DMS153 treated with DMSO at 0.1 percent for 48 hours (cell line): Measurements from ENCODE around the gene MAGI2.
"Not testable (repeated sequence)": the region's sequence is repeated elsewhere in the genome, so short reads cannot be mapped to it uniquely, and the experiment has no call there.

Experiments used
- DNase-seq: peaks from one replicate; lab custom pipeline; 2025; ENCODE audit not compliant: unreplicated experiment; lab: John Stamatoyannopoulos, UW

MAGI2 gene

DNA sequence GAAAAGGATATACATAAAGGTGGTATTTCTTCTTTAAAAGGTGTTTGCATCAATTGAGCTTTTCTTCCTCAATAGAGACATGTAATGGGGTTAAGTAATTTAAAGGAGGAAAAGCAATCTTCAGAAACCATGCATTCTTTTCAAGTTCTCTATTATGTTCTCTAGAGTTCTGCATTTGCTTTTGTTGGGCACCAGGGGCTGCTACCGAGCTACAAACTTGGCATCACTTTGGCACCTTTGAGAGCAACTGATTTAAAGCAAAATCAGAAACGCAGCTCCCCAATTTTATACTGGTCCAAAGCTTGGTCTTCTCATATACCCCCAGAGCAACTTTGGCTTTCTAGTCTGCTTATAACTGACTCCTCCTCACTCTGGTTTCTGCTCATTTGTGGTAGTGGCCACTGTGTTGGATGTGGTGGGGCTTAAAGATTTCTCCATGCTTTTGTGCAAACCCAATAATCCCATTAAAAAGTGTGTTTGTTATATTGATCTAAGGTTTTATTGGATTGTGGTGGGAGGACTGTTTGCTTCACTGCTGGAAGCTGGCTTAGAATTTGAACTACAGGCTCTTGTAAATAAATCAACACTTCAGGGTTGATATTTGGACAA is 942.8 kb downstream of the MAGI2 start:
- peak; percentile 36 for DNase-seq

DNA sequence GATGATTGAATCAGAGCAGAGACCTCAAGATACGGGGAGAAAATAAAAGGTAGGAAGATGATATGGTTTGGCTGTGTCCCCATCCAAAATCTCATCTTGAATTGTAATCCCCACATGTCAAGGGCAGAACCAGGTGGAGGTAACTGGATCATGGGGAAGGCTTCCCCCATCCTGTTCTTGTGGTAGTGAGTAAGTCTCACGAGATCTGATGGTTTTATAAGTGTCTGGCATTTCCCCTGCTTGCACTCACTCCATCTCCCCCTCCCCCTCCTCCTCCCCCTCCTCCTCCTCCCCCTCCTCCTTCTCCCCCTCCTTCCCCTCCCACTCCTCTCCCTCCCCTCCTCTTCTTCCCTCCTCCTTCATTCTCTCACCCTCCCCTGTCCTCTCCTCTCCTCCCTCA is 950.2 kb downstream of the MAGI2 start:
- not testable (repeated sequence) for DNase-seq

DNA sequence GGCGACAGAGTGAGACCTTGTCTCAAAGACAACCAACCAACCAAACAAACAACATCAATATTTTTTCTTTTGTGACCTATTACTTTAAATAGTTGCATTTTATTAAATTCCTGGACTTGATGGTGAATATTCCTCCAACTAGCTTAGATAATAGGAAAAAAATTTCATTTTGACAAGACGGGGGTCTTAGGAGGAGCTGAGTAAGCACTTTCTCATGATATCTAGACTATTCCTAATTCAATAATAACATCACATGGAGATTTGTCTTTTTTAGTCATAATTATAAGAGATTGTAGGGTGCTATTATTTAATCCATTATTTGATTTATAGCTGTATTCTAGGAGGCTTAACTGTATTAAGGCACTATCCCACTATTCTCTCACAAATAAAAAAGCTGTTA is 952.4 kb downstream of the MAGI2 start:
- no peak for DNase-seq

DNA sequence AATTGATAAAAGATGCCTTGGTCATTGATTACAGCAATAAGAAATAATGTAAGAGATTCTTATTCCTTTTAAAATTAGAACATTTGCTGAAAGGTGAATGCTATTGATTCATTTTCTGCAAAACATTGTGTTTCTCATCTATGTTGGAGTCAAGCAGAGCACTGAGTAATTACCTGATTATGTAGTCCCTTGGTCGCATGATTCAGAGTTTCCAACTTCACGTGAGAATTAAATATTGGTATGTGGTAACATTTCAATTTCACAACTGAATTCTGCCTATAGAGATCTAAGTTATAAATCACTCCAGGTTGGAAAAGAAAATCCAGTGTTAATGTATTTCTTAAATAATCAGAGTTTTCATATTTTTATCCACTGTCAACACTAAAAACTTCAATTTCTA is 953.5 kb downstream of the MAGI2 start:
- no peak for DNase-seq

DNA sequence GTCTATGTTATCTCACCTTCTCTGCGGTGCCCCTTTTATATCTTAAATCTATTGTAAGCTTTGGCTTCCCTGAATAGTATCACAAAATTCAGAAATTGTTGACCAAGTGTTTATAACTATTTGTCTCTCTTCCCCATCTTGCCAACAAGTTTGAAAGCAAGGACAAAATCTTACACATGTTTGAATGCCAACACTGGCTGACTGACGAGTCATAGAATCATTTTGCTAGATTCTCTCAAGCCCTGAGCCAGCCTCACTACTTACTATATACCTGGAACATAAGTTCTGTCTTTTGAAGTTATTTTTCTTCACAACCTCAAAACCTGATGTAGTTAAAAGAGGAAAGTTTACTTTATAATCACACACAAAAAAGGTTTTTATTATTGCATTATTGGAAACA is 954.2 kb downstream of the MAGI2 start:
- DNase-seq: no peak

DNA sequence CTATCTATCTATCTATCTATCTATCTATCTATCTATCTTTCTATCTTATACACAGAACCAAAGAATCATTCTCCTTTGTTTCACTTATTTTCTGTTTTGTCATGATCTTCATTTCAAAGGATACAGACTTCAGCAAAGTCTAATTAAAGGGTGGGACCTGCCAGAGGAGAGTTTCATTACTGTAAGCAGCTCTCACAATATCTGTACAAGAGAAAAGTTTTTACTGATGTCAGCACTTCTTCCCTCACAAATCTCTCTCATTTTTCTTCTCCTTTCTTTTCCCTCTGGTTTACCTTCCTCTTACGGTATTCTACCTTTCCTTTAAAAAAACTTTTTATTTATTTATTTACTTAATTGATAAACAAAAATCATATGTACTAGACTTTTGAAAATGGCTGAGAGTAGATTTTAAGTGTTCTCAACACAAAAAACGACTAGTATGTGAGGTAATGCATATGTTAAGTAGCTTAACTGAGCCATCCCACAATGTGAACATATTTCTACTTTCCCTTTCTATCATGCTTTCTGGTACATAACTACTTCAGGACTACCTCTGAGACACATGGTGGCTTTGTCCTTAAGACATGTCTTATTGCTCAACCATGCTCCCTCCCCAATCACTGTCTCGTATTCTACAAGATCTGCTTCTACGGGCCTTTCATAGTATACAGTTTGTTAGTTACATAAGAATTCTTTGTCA is 955.6 kb downstream of the MAGI2 start:
- DNase-seq: no peak

DNA sequence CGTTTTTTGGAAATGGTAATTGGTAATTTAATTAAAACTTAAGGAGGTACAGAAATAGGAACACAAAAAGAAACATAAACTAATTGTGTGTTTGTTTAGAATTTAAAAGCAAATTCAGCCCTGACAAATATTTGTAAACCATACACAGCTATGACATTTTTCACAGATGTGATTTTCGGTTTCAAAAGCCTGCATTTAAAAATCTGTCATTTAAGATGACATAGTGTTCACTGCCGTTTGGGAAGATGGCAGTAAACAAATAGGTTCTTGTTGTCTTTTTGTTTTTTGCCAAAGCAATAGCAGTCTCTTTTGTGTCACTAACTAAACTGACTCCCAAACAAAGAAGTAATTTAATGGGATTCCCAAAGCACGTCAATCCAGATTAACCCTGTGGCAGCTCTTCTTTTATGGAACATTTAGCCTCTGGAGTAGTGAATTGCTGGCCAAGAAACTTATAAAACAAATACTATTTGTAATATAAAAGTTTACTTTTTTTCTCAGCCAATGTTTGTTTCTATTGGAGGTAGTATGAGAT is 957.3 kb downstream of the MAGI2 start:
- no peak for DNase-seq

DNA sequence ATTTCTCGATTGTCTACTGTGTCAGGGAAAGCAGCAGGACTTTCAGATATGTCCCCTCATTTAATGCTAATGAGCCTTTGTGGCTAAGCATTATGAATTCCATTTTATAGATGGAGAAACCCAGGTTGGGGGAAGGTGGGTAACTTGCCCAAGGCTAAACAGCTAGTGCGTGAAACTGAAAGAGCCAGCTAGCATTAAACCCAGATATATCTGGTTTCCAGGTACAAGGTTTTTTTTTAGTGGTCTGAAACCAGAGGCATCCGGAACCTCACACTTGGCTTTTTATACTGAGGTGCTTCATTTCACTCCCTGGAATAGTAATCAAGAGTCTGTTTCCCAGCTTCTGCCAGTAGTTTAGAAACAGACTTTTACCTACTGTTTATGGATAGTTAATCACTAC is 960.1 kb downstream of the MAGI2 start:
- DNase-seq: no peak

DNA sequence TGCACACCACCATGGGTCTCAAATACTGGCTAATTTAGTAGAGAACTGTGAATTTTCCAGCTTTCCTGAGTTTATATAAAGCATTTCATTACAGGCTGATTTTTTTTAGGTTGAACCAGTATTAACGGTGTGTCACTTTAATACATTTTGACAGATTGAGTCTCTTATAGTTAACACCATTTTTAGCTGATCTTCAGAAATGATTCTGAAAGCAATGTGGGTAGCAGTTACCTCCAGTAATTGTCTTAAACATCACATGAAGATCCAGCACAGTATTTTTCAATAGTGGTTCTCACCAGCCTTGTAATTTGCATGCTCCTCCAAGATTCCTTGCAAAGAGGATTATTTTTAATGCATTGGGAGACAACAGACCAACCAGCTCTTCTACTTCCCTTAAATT is 961.3 kb downstream of the MAGI2 start:
- no peak for DNase-seq

DNA sequence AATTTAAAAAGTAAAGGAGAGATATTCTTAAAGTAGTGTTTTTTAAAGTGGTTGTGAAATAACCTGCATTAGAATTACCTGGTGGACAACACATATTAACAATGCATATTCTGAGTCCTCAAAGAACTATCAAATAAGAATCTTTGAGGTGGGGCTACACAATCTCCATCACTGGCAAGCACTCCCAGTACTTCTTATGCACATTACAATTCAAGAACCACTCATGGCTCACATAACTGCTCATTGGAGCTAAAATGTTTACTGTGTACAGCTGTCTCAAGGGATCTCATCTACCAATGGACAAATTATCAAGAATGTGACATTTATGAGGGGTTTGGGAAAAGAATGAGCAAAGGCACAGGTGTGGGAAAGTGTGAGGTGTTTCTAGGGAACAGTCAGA is 962.9 kb downstream of the MAGI2 start:
- DNase-seq: no peak

DNA sequence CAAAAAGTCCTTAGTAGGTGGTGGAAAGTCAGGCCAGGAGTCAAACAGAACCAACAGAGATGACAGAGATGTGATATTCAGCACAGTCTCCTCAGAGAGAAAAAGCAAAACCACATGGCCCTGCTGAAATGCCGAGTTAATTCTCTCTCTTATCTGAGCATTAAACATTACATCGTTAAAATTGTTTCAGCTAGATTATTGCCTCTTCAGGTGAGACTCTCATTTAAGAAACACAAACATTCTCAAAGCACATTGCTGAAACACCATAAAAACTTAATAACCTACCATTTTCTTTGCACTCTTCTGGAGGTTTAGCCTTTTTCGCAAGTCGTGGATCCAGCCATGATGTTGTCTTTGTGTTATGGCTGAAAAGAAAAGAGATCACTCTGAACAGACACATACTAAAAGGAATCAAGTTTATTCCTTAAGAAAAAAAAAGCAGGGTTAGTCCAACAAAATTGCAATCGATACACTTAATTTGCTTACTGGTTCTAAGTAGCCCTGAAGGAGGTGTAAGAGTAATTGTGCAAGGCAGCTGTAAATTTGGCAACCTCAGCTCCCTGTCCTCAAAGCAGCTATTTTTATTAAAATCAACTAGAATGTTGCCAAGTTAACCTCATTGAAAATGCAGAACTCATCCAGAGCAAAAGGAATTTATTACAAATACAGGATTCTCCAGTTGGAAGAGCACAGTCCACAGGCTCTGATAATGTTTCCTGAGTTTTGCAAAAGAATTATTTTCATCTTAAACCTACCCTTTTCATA is 963.8 kb downstream of the MAGI2 start:
- DNase-seq: no peak

DNA sequence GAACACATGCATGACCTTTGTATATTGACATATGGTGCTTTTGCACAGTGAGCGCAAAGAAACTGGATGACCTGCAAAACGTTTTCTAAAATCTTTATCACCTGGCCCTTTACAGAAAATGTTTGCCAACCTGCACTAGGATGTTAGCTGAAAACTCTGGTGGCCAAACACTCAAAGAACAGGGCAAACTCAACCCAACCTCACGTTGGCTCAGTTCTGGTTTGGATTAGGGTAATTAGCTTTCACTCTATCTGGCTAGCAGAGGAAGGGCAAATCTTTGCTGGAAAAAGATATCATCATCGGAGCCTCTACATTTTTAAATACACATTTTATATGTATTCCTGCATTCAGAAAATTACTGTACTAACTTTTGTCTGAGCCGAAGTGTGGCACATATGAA is 966.0 kb downstream of the MAGI2 start:
- DNase-seq: no peak

DNA sequence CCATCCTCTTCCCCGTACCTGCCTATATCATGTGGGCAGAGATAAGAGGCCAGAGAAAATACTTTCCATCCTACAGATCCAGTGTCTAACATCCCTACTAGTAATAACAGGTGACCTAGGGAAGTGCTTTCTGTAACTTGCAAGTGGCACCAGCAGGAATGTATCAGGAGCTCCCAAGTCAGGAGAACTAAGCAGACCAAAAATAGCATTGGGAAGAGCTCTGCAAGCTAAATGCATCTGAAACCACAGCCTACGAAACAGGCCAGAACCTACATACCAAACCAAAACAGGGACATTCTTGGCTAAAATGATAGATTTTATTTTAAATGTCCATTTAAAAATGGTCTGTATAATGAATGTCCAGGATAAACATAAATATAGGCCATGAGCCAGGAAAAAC is 974.1 kb downstream of the MAGI2 start:
- no peak for DNase-seq

DNA sequence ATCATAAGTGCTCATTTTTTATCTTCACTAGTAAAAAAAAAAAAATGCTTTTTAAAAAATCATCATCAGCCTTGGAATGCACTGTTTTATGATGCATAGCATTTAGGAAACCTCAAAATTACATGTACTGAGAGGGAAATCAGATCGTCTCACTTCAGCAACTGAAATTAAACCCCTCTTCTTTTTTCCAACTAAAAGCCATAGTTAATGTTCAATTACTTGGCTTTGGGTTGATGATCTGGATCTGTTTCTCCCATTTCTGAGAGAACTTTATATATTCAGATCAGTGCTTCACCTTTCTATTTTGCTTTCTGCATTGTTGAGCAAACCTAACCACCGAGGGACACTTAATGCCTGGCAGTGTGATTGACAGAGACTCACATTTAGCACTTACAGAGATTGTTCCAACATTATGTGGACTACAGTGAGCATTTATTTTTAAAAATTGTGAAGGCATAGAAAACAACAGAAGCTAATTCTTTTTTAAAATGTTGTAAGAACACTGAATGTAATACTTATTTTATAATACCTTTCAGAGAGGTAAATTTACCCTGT is 976.5 kb downstream of the MAGI2 start:
- no peak for DNase-seq

DNA sequence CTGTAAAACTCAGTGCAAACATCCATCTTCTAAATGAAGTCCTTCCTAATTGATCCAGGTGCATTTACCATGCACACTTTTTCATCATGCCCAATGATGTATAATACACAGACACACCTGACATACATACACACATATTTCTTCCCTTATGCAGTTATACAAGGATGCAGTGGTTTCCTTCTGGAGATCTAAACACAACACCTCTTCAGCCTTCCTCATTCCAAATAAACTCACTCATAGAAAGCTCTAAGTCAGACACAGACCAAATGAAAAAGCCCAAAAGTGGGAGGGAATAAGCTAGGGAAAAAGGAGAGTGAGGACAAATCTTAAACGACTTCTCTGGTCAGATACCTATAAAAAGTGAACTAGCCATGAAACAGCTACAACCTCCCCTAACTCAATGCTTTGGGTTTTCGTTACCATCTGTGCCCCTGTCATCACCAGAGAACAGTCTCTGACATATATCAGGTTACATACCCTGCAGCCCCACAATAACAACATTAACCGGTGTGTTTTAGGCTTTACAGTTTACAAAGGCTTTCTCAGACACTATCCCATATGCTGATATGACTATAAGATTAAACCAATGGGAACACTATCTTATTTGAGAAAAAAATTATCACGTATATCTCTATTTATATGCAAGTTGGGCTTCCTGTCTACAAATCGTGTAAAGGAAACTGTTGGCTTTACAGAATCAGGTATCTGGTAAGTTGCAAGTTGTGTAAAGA is 979.7 kb downstream of the MAGI2 start:
- no peak for DNase-seq

DNA sequence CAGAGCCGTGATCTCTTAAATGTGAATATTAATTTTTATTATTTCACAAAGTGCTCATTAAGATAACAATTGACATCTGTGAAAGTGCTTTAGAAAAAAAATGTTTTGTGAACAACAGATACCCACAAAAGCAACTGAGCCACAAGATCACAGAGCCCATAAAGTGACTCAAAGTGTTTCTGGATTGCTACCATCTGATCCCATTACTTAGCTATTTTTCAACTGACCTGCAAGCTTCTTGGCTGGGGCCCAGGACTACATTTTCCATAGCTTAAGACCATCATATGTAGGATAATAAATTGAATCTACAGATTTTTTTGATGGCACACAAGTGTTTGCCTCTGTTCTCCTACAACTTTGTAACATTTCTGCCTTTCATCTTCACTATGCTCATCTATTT is 980.4 kb downstream of the MAGI2 start:
- DNase-seq: no peak

DNA sequence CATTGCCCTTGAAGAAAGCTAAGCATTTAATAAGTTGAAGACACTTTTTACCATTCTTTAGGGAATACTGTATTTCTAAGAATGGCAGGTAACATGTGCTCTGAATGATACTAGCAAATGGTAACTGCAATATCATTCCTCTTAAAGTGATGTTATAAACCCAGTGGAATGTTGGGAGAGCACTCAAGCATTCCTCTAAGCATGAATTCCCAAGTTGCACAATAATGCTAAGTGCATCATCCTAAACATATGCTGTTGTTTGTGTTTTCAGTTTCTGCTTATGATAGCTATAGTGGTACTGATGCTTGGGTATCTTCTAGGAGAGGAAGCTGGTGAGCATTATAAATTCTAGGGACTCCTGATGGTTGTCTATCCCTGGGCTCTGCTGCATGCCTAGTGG is 980.9 kb downstream of the MAGI2 start:
- no peak for DNase-seq

DNA sequence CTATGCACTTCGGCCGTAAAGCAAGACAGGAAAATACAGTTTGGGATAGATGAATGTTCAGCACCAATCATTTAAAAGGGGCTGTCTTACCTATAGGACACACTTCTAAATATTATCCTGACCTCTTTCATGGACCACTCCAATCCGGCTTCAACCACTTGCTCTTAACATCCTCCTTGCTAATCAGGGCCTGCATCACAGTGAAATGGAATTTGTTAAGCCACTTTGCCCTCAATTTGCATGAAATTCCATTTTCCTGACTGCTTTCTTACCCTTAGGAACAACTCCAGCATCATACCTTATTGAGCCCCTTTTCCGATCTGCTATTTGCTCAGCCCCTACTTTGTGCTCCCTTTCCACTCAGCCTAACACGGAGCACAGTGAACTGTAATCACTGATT is 987.6 kb downstream of the MAGI2 start:
- DNase-seq: no peak

DNA sequence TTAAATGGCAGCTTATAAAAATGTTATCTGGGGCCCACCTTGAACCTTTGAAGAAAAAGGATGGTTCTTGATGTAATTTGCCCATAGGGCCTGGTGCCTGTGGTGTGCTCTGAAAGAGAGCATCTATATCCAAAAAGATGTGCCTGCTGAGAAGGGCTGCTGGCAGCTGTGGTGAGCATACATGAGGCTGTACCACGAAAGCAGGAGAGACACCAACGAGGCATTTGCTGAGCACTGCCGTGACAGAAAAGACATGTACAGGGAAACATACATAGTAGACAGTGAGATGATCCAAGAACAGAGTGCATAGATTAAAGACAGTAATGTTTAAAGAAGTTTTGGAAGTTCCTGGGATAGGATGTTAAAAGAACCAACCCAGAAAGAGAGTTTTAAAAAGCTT is 990.4 kb downstream of the MAGI2 start:
- DNase-seq: no peak

DNA sequence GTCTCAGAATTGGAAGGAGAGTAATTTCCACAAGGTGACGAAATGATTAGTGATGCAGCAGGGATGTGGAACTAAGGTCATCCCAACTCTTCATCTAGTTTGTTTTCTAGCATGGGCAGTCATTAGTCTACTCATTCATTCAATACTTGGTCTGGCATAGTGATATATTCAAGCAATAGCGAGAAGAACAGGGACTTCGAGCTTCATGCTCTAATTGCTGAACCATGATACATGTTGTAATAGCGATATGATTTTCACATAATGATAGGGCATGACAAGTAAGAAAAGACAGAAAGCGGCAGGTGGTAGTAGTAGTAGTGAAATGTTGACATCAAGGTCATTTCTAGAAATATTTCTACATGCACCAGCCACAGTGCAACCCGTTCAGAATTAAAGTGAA is 1002.8 kb downstream of the MAGI2 start:
- DNase-seq: no peak

DNA sequence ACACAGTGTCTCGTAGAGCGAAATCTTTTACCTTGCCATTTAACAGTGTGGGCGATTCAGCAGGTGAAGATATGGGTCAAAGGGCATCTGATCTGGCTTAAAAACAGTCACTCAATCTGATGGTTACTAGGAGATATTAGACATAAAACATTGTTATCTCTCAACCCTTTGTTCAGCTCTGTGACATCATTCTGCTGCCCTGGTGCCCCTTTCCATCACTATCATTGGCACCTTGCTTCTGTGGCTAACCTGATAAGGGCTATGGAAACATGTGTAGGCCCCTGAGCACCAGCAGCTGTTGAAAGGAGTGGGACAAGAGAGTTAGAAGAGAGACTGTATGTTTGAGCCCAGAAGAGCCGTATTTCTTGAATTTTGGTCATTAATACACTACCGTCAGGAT is 1004.6 kb downstream of the MAGI2 start:
- DNase-seq: no peak
